ENCODE measurements around the gene MCUR1.

- TF ChIP-seq, protein P1, sequence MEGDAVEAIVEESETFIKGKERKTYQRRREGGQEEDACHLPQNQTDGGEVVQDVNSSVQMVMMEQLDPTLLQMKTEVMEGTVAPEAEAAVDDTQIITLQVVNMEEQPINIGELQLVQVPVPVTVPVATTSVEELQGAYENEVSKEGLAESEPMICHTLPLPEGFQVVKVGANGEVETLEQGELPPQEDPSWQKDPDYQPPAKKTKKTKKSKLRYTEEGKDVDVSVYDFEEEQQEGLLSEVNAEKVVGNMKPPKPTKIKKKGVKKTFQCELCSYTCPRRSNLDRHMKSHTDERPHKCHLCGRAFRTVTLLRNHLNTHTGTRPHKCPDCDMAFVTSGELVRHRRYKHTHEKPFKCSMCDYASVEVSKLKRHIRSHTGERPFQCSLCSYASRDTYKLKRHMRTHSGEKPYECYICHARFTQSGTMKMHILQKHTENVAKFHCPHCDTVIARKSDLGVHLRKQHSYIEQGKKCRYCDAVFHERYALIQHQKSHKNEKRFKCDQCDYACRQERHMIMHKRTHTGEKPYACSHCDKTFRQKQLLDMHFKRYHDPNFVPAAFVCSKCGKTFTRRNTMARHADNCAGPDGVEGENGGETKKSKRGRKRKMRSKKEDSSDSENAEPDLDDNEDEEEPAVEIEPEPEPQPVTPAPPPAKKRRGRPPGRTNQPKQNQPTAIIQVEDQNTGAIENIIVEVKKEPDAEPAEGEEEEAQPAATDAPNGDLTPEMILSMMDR (IDR thresholded peaks at IDR 0.05): no peak
- TF ChIP-seq POLR2AphosphoS5 (IDR thresholded peaks at IDR 0.05): no peak
- TF ChIP-seq EP300 (IDR thresholded peaks at IDR 0.05): no peak
- no peak for TF ChIP-seq POLR2A (IDR thresholded peaks at IDR 0.05)
Measured at GRCh38 chr6:13818341-13818740, 4.0 kb upstream of the MCUR1 start.
